ENCODE data around the gene MEP1B. TPM values are rescaled to one million over a fixed set of nuclear protein-coding genes. Genes with fewer than 3 reads are reported as not detected.

Gene MEP1B
- total RNA-seq, result not detected

GRCh38 chr18:32189790-32190189 is at the start of gene MEP1B:
Gene MEP1B, plus strand, starts transcription at chr18:32190039. Its CDS starts 32 bp downstream, at chr18:32190071.
- no peak within 1 kb of the TSS for H3K4me3 ChIP-seq
- no peak for TF ChIP-seq CTCF (IDR thresholded peaks at IDR 0.05)
- no peak for TF ChIP-seq POLR2A (IDR thresholded peaks at IDR 0.05)
- no peaks in the 10 kb centered on the region for H3K4me1 ChIP-seq
- H3K9me3 ChIP-seq, result peaks cover 0 to 3% (median 0%) of the 10 kb centered on the region in 3 donors
- ATAC-seq, result no peak
- intact Hi-C loops (cut with DNase I), result no loop called here
- H3K36me3 ChIP-seq (replicated peaks in 1 of 2; ENCODE audit: insufficient read depth in 1 of 2, low read depth in 2 of 2), result no peaks in the 10 kb centered on the region
- no peak for DNase-seq
- WGBS, 2 donors, result 60 to 68% methylated on average over 2 of the region's 2 CpGs
- H3K27me3 ChIP-seq, result no peaks in the 10 kb centered on the region
- H3K27ac ChIP-seq, result no peak within 1 kb of the TSS

DNA sequence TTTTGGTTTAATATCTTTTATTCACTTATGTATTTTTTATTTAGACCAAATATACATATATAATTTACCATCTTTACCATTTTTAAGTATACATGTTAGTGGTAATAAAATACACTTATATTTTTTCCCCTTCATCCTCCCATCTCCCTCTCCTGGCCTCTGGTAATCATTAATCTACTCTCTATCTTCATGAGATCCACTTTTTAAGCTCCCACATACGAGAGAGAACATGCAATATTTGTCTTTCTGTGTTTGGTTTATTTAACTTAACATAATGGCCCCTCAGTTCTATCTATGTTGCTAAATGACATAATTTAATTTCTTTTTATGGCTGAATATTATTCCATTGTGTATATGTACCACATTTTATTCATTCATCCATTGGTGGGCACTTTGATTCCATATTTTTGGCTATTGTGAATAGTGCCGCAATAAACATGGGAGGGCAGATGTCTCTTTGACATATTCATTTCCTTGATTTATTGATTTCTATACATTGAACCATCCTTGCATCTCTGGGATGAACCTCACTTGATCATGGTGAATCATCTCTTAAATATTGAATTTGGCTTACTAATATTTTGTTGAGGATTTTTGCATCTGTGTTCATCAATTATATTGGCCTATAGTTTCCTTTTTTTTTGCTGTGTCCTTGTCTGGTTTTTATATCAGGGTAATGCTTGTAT is 41.5 kb upstream of the MEP1B start:
- ATAC-seq, result no peak
- no peaks in the 10 kb centered on the region for H3K9me3 ChIP-seq
- intact Hi-C loops (cut with DNase I), result no loop called here
- H3K36me3 ChIP-seq (replicated peaks in 1 of 2; ENCODE audit: insufficient read depth in 1 of 2, low read depth in 2 of 2), result no peaks in the 10 kb centered on the region
- H3K4me3 ChIP-seq, result no peak overlapping the region
- WGBS, 2 donors, result 36 to 73% methylated on average over 2 of the region's 2 CpGs
- no peak for TF ChIP-seq POLR2A (IDR thresholded peaks at IDR 0.05)
- TF ChIP-seq CTCF (IDR thresholded peaks at IDR 0.05), result no peak
- DNase-seq, result no peak
- no peak overlapping the region for H3K27ac ChIP-seq
- H3K4me1 ChIP-seq, result no peaks in the 10 kb centered on the region
- H3K27me3 ChIP-seq, result no peaks in the 10 kb centered on the region

GRCh38 chr18:32152705-32153448 is 37.0 kb upstream of the MEP1B start:
- TF ChIP-seq POLR2A (IDR thresholded peaks at IDR 0.05), result no peak
- no peak for TF ChIP-seq CTCF (IDR thresholded peaks at IDR 0.05)
- H3K27ac ChIP-seq, result no peak overlapping the region
- ATAC-seq (no peak), DNase-seq (no peak)
- WGBS, 2 donors, result 70 to 72% methylated on average over 5 of the region's 5 CpGs
- no peaks in the 10 kb centered on the region for H3K9me3 ChIP-seq
- intact Hi-C loops (cut with DNase I), result no loop called here
- peaks cover 2% of the 10 kb centered on the region for H3K4me1 ChIP-seq
- H3K27me3 ChIP-seq, result no peaks in the 10 kb centered on the region
- no peak overlapping the region for H3K4me3 ChIP-seq
- no peaks in the 10 kb centered on the region for H3K36me3 ChIP-seq (replicated peaks in 1 of 2; ENCODE audit: insufficient read depth in 1 of 2, low read depth in 2 of 2)

GRCh38 chr18:32156855-32157254 is 33.0 kb upstream of the MEP1B start:
- no peak overlapping the region for H3K4me3 ChIP-seq
- H3K4me1 ChIP-seq, result peaks cover 8% of the 10 kb centered on the region
- TF ChIP-seq POLR2A (IDR thresholded peaks at IDR 0.05) (no peak), CTCF (IDR thresholded peaks at IDR 0.05) (no peak)
- intact Hi-C loops (cut with DNase I), result no loop called here
- H3K9me3 ChIP-seq, result no peaks in the 10 kb centered on the region
- no peak overlapping the region for H3K27ac ChIP-seq
- no peaks in the 10 kb centered on the region for H3K27me3 ChIP-seq
- no peak for ATAC-seq
- H3K36me3 ChIP-seq (replicated peaks in 1 of 2; ENCODE audit: insufficient read depth in 1 of 2, low read depth in 2 of 2), result no peaks in the 10 kb centered on the region
- no peak for DNase-seq
